GM12864 (cell line): ENCODE measurements around the gene RXYLT1.

Source experiments
- DNase-seq: peaks from one replicate; pipeline ENCODE4 v3.0.0-alpha.2; 2011; ENCODE audit warnings: low read depth
- H3K4me3 ChIP-seq: 2 replicates; pipeline ENCODE4 v1.5.1; 2011; ENCODE audit warnings: mild to moderate bottlenecking, low read depth, low read length, control low read depth
- TF ChIP-seq, protein P1 (sequence below): IDR thresholded peaks from 2 replicates; pipeline ENCODE4 v1.5.1; 2011; ENCODE audit warnings: low read depth, mild to moderate bottlenecking, moderate library complexity, low read length, control low read depth, inconsistent platforms; ENCODE audit errors: missing control alignments

RXYLT1 gene

GRCh38 chr12:63787306-63787705, 7.6 kb downstream of the RXYLT1 start:
- no peak overlapping the region for H3K4me3 ChIP-seq
- TF ChIP-seq, protein P1, sequence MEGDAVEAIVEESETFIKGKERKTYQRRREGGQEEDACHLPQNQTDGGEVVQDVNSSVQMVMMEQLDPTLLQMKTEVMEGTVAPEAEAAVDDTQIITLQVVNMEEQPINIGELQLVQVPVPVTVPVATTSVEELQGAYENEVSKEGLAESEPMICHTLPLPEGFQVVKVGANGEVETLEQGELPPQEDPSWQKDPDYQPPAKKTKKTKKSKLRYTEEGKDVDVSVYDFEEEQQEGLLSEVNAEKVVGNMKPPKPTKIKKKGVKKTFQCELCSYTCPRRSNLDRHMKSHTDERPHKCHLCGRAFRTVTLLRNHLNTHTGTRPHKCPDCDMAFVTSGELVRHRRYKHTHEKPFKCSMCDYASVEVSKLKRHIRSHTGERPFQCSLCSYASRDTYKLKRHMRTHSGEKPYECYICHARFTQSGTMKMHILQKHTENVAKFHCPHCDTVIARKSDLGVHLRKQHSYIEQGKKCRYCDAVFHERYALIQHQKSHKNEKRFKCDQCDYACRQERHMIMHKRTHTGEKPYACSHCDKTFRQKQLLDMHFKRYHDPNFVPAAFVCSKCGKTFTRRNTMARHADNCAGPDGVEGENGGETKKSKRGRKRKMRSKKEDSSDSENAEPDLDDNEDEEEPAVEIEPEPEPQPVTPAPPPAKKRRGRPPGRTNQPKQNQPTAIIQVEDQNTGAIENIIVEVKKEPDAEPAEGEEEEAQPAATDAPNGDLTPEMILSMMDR: no peak
- no peak for DNase-seq

GRCh38 chr12:63790608-63790945, 10.9 kb downstream of the RXYLT1 start:
- no peak overlapping the region for H3K4me3 ChIP-seq
- TF ChIP-seq, protein P1: no peak
- DNase-seq: no peak

GRCh38 chr12:63792338-63792737, 12.6 kb downstream of the RXYLT1 start:
- no peak for DNase-seq
- TF ChIP-seq, protein P1: no peak

DNA sequence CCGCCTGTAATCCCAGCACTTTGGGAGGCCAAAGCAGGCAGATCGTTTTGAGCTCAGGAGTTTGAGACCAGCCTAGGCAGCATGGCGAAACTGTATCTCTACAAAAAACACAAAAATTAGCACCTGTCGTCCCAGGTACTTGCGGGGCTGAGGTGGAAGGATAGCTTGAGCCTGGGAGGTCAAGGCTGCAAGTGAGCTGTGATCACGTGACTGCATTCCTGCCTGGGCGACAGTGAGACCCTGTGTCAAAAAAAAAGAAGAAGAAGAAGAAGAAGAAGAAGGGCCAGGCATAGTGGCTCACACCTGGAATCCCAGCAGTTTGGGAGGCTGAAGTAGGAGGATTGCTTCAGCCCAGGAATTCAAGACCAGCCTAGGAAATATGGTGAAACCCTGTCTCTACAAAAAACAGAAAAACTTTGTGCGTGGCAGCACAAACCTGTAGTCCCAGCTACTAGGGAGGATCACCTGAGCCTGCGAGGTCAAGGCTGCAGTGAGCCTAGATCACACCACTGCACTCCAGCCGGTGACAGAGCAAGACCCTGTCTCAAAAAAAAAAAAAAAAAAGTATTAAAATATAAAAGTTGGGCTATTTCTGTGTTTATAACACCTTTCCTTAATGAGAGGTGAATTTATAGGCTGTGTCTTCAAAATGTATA, 15.5 kb downstream of the RXYLT1 start:
- H3K4me3 ChIP-seq: no peak overlapping the region
- DNase-seq: no peak
- TF ChIP-seq, protein P1: no peak

More at GRCh38 chr12:63792338-63792737, 12.6 kb downstream of the RXYLT1 start:
- H3K4me3 ChIP-seq: no peak overlapping the region

- TF ChIP-seq, protein P1: no peak
- H3K4me3 ChIP-seq: no peak overlapping the region
- DNase-seq: no peak
These were observed 16.2 kb downstream of the RXYLT1 start for GRCh38 chr12:63795944-63796343.

- DNase-seq: no peak
- H3K4me3 ChIP-seq: no peak overlapping the region
- TF ChIP-seq, protein P1: peak; percentile 33
These were observed 22.4 kb downstream of the RXYLT1 start for GRCh38 chr12:63802012-63802608.

DNA sequence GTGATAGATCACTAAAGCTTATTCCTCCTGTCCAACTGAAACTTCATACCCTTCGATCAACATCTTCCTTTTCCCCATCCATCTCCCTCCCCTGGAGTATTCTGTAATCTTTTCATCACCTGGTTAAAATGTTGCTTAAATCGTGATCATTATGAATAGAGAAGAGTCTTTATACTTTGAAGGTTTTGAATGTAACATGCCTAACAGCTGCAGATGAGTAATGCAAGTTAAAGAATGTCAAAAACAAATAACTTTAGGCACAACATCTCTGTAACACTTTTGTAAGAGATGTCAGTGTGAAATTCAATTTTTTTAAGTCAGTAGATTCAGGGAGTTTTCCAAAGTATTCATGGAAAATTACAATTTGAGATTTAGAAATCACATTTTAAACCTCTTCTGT, 25.0 kb downstream of the RXYLT1 start:
- TF ChIP-seq, protein P1: no peak
- no peak overlapping the region for H3K4me3 ChIP-seq
- no peak for DNase-seq
